Hepatocyte (in vitro differentiated cells): ENCODE data around the gene KMO.

Experiments
- CTCF ChIP-seq: fragments of 200-600 bp; sonication (generic); IDR thresholded peaks from 2 replicates; pipeline ENCODE4 v1.5.1; 2016; ENCODE audit warnings: antibody characterized with exemption, mild to moderate bottlenecking; ENCODE audit not compliant: poor library complexity
- EZH2 ChIP-seq: fragments of 200-600 bp; sonication (generic); IDR thresholded peaks from 2 replicates; pipeline ENCODE4 v1.6.1; 2016; ENCODE audit warnings: antibody characterized with exemption, mild to moderate bottlenecking, borderline replicate concordance
- EZH2phosphoT487 ChIP-seq: fragments of 200-600 bp; sonication (generic); IDR thresholded peaks from one replicate; pipeline ENCODE4 v1.6.1; 2018; ENCODE audit warnings: antibody characterized with exemption, mild to moderate bottlenecking, low read depth, moderate library complexity; ENCODE audit not compliant: unreplicated experiment, severe bottlenecking

- TF ChIP-seq EZH2 (no peak), CTCF (no peak), EZH2phosphoT487 (no peak)
These were observed 106.0 kb downstream of the KMO start for GRCh38 chr1:241638099-241638682.
